C4-2B (cell line): Measurements from ENCODE around the gene KNG1.

Experiments used
- CTCF ChIP-seq: fragments of 450-650 bp; conservative IDR thresholded peaks from 2 replicates; pipeline ENCODE4 v1.5.1; 2017; ENCODE audit warnings: mild to moderate bottlenecking
- ZFX ChIP-seq: fragments of 450-650 bp; IDR thresholded peaks from 2 replicates; pipeline ENCODE4 v1.6.1; 2017

GRCh38 chr3:186757214-186757613, 40.1 kb downstream of the KNG1 start:
- TF ChIP-seq ZFX (no peak), CTCF (no peak)
